Activated naive CD4-positive, alpha-beta T cell treated with anti-CD3 and anti-CD28 coated beads, Interleukin-2, amount 10 ng/mL, durations not matched to agents 5 hours and 36 hours (primary cell): ENCODE results near the gene C1QTNF7. TPM values are rescaled to one million over a fixed set of nuclear protein-coding genes. Genes with fewer than 3 reads are reported as not detected.

ENCODE experiments used
- total RNA-seq, 2 experiments: library from RNA; stranded (reverse); gene quantifications; one replicate each; pipeline ENCODE4 v1.2.3, GENCODE V29; 2021

C1QTNF7 gene, protein sequence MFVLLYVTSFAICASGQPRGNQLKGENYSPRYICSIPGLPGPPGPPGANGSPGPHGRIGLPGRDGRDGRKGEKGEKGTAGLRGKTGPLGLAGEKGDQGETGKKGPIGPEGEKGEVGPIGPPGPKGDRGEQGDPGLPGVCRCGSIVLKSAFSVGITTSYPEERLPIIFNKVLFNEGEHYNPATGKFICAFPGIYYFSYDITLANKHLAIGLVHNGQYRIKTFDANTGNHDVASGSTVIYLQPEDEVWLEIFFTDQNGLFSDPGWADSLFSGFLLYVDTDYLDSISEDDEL
- not detected for total RNA-seq

DNA sequence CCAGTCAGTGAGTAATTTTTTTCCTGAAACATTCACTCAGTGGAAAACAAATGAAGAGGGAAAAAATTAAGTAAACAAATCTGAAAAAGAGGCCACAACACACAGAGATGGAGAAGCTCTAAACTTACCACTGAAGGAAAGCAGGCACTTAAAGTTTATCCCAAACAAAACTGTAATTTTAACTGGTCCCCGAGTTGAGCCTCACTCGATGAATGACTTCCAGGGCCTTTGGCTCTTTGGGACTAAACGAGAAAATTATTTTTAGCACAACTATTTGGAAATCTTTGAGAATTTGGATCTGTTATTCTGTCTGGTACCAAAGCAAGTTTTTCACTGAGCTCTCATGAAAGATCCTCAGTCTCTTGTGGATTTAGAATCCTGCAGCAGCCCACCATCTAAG is at the start of gene C1QTNF7:
TSS of gene C1QTNF7 (plus strand) at position 333 of the 400 bp plus-strand sequence. CDS start 7,711 bp downstream, outside the sequence.

DNA sequence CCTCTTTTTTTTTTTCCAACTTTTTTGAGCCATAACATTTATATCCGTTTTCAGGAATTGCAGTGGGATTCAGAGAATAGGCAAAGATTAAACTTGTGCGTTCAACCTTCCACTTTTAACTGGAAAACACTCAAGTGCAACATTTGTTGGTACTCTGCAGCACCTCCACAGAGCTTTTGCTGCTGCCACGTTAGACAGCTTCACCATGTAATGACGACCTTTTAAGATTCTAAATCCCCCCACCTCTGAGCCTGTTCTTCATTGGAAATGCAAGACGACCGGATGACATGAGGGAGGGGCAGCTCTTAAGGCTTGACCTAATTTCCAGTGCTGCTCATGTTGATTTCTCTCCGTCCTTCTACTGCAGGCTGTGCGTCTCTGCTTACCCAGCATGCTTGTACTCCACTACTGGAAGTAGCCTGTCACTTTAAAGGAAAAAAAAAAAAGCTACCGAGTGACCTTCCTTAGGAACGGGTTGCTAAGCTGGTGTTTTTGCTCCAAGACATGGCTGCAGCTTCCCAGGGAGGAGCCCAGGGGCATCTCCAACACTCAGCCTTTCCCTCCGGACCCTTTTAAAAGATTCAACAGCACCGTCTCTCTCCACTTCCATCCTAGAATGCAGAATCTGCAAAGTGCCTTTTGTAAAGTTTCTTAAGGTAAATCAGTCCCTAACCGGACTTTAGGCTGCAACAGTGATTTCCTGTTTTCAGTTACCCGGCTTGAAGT is 41.7 kb downstream of the C1QTNF7 start, which contains the start of gene CC2D2A:
TSS of gene CC2D2A (plus strand) at position 481 of the 726 bp plus-strand sequence. CDS start 6,051 bp downstream, outside the sequence.

Other genes with a start within 250 kb of the C1QTNF7 start
- gene CC2D2A, start 41.8 kb downstream of the C1QTNF7 start, total RNA-seq = not detected
- 10 to 100 TPM; 37.6 to 40.8 TPM for gene FBXL5, start 227.3 kb downstream of the C1QTNF7 start, total RNA-seq